GM18526 (cell line): Measurements from ENCODE around the gene G0S2.

Experiments used
- POLR2A ChIP-seq: IDR thresholded peaks from 3 replicates; pipeline ENCODE4 v1.6.1; 2011; ENCODE audit not compliant: insufficient read length; ENCODE audit errors: extremely low read depth

The G0S2 gene

GRCh38 chr1:209691237-209691636 lies 16.0 kb downstream of the G0S2 start:
- no peak for TF ChIP-seq POLR2A

- TF ChIP-seq POLR2A, result no peak
These were observed 17.1 kb downstream of the G0S2 start for GRCh38 chr1:209692296-209692695.

DNA sequence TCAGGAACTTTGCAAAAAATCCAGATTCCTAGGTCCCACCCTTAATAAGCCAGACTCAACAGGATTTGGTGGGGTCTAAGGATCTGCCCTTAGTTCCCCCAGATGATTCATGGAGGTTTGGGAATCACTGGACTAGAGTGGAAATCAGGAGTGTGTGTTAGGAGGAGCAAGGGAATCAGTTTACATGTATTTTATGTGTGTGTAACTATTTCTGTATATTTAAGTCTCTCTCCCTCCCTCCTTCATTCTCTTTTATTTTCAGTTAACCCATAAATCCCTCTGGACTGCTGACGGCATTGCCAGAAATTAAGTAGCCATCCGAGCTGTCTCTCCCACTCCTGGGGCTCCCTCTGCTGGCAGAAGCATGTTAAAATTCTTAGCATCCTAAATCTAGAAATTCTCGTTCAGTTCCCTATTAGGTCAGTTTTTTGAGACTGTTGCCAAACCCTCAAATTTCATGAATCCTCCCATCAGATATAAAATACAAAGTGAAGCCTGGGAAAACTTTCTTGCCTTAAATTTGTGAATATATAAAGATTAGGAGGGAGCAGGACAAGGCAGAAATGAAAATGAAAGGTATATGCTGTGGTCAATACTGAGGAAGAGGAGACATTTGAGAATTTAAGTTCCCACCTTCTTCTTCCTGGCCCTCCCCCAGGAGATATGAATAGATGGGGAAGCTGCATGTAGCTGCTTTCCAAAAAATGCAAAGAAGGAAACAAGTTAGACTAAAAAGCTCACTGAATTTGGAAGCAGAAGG lies 17.7 kb downstream of the G0S2 start:
- TF ChIP-seq POLR2A, result no peak

- no peak for TF ChIP-seq POLR2A
These were observed 21.5 kb downstream of the G0S2 start for GRCh38 chr1:209696673-209697072.

- no peak for TF ChIP-seq POLR2A
These were observed 21.9 kb downstream of the G0S2 start for GRCh38 chr1:209697126-209697525.

GRCh38 chr1:209702832-209703231 lies 27.6 kb downstream of the G0S2 start:
- no peak for TF ChIP-seq POLR2A

- TF ChIP-seq POLR2A, result no peak
These were observed 28.8 kb downstream of the G0S2 start for GRCh38 chr1:209703834-209704504.

DNA sequence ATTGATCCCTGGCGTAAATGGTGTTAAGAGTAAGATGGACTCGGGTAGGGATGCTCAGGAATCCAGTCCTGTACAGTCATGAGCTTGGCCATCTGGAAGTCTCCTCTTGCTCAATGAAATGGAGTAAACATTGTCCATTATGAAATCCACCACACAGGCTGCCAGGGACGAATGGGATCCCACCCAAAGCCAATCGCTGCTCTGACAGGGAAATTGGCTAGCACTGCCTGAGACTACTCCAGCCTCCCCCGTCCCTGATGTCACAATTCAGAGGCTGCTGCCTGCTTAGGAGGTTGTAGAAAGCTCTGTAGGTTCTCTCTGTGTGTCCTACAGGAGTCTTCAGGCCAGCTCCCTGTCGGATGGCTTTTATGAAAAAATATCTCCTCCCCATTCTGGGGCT lies 29.4 kb downstream of the G0S2 start, which contains the start of gene HSD11B1:
HSD11B1 (plus strand) TSS at position 263 of the 400 bp plus-strand sequence; CDS start at position 360, 97 bp downstream.
- TF ChIP-seq POLR2A, result no peak

GRCh38 chr1:209705033-209705598 lies 29.9 kb downstream of the G0S2 start:
- TF ChIP-seq POLR2A, result no peak

GRCh38 chr1:209706622-209707021 lies 31.4 kb downstream of the G0S2 start:
- no peak for TF ChIP-seq POLR2A

DNA sequence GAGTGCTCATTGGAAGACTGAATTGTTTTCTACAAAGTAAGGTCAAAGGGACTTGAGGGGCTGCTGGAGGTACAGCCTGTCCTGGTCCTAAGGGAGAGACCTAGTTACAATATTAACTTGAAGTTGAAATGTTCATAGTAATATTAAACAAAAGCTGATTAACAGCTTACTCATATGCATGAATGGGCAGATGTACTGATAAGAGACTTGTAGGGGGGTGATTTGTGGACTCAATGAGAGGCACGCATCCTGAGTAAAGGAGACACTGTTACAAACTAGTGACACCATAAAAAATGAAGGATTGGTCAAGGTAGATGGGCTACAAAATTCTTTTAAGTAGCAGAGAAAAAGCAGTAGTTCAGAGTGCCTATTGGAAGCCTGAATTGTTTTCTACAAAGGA lies 32.1 kb downstream of the G0S2 start:
- no peak for TF ChIP-seq POLR2A

DNA sequence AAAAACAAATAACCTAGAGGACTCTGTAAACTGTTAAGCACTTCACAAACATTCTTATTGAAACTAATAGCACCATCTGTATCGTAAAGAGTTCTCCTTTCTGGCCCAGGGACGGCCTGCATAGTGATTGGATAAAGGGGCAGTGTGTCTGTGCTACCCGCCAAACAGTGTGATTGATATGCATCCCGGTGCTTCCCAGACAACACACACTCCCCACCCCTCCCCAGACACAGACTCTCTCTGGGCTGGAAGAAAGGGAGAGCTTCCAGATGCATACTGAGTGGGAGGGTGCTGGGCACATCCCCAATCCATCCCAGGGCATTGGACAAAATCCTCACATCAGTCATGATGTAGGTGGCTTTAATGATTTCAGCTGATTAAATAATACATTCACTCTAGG lies 33.1 kb downstream of the G0S2 start:
- TF ChIP-seq POLR2A, result no peak

GRCh38 chr1:209710093-209710492 lies 34.9 kb downstream of the G0S2 start:
- no peak for TF ChIP-seq POLR2A

DNA sequence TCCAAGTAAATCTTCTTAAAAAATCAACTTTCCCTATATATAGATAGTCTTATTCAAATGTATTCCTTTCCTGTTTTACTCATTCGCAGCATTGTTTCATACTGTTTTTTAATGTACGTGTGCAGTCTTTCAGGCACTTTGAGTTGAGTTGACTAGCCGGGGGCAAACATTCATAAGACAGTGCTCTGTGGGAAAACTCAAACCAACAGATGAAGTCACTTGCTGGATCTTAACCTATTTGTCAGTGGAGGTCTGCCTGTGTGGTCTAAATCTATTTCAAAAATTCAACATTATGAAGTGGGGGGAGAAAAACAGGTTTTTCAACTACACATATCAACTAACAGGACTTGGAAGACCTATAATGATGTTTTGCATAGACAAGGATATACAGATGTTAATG lies 35.6 kb downstream of the G0S2 start:
- TF ChIP-seq POLR2A, result no peak

DNA sequence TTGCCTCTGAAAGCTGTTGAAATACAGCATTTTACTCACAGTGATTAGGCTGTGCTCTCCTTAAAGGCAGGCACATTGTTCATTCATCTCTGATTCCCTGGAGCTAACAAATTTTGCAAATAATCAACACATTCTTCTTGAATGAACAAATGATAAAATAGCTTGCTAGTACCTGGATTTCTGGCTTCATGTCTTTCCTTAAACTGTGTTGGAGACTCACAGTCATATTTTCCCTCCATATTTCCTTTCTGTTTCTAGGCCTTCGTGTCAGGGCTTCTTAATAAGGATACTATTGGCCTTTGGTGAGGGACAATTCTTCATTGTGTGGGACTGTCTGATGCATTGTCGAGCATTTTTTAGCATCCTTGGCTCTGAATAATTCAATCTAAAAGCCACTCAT lies 39.1 kb downstream of the G0S2 start:
- TF ChIP-seq POLR2A, result no peak

DNA sequence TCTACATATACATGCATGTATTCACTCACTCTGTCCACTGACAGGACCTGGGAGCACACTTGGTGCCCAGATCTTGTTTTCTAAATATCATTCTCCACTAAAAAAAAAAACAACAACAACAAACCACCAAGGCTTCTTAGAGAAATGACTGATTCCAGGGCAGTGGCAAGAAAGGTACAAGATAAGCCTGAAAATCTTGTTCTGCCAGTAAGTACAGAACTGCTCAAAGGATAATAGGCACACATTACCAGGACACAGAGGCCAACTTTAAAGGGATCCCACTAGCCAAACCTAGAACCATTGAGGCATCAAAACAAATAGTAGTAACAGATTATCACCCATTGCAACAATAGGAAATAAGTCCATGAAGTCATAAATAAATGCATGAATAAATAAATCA lies 40.1 kb downstream of the G0S2 start:
- TF ChIP-seq POLR2A, result no peak

GRCh38 chr1:209717818-209718217 lies 42.6 kb downstream of the G0S2 start:
- TF ChIP-seq POLR2A, result no peak

- no peak for TF ChIP-seq POLR2A
These were observed 45.1 kb downstream of the G0S2 start for GRCh38 chr1:209720326-209720725.
